Gastroesophageal sphincter (tissue), 3 donors: ENCODE data around the gene RBM22.

Source experiments
- CTCF ChIP-seq, 4 experiments: fragments of 200-600 bp in 2 of 4; fragments of 450-650 bp in 2 of 4; sonication (generic) in 1 of 4; IDR thresholded peaks; one replicate each; pipeline ENCODE4 v1.5.1; 2017 to 2019; ENCODE audit warnings: antibody characterized with exemption in 4 of 4, mild to moderate bottlenecking in 2 of 4, moderate library complexity in 2 of 4
- POLR2A ChIP-seq, 2 donors: fragments of 450-650 bp; IDR thresholded peaks; one replicate each; pipeline ENCODE4 v1.6.1; 2017; ENCODE audit warnings: antibody characterized with exemption in 2 of 2, mild to moderate bottlenecking in 2 of 2, moderate library complexity in 1 of 2

- no peak for TF ChIP-seq POLR2A (IDR thresholded peaks at IDR 0.05)
- TF ChIP-seq CTCF (IDR thresholded peaks at IDR 0.05), result no peak
Observed at GRCh38 chr5:150661821-150662596, 38.9 kb downstream of the RBM22 start.
